Measurements from ENCODE around the gene FAM50B. TPM values are rescaled to one million over a fixed set of nuclear protein-coding genes. Genes with fewer than 3 reads are reported as not detected.

Gene FAM50B
- total RNA-seq, 4 donors from 2014 or later, result 5.6 to 11.7 (median 6.7) TPM

DNA sequence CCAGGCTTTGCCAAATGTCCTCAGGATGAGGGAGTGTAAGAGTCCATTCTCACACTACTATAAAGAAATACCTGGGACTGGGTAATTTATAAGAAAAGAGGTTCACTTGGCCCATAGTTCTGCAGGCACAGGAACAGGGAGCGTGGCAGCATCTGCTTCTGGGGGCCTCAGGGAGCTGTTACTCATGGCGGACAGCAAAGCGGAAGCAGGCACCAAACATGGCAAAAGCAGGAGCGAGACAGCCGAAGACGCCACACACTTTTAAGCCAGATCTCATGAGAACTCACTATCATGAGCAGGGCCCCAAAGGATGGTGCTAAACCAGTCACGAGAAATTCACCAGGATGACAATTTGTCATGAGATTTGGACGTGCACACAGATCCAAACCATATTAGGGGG is 22.8 kb downstream of the FAM50B start:
- ATAC-seq (ENCODE audit: low FRiP score), result no peak
- TF ChIP-seq, protein P1, sequence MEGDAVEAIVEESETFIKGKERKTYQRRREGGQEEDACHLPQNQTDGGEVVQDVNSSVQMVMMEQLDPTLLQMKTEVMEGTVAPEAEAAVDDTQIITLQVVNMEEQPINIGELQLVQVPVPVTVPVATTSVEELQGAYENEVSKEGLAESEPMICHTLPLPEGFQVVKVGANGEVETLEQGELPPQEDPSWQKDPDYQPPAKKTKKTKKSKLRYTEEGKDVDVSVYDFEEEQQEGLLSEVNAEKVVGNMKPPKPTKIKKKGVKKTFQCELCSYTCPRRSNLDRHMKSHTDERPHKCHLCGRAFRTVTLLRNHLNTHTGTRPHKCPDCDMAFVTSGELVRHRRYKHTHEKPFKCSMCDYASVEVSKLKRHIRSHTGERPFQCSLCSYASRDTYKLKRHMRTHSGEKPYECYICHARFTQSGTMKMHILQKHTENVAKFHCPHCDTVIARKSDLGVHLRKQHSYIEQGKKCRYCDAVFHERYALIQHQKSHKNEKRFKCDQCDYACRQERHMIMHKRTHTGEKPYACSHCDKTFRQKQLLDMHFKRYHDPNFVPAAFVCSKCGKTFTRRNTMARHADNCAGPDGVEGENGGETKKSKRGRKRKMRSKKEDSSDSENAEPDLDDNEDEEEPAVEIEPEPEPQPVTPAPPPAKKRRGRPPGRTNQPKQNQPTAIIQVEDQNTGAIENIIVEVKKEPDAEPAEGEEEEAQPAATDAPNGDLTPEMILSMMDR (IDR thresholded peaks at IDR 0.05), result no peak
- DNase-seq (ENCODE audit: low spot score), result no peak

- TF ChIP-seq, protein P1 (IDR thresholded peaks at IDR 0.05), result no peak
- ATAC-seq (ENCODE audit: low FRiP score), result no peak
- no peak for DNase-seq (ENCODE audit: low spot score)
Measured at GRCh38 chr6:3872370-3872854, 23.2 kb downstream of the FAM50B start.

- DNase-seq (ENCODE audit: low spot score), result no peak
- no peak for ATAC-seq (ENCODE audit: low FRiP score)
- TF ChIP-seq, protein P1 (IDR thresholded peaks at IDR 0.05), result no peak
Measured at GRCh38 chr6:3873051-3873450, 23.9 kb downstream of the FAM50B start.

DNA sequence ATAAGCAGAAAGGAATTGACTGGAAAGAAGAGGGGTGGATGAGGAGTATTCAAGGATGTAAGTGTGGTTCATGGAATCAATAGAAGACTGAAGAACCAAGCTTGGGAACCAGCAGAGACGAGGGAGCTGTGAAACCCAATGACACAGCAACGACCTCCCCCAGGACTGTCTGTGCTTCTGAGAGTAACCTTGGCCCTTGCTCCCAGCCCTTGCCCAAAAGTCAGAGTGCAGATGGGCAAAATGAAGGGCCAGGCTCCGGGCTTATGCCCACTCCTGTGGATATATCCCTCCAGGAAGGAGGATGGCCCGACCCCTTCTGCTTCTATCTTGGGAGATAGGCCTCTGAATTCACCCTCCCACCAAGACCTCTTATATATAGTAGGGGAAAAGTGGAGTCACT is 24.9 kb downstream of the FAM50B start:
- no peak for DNase-seq (ENCODE audit: low spot score)
- TF ChIP-seq, protein P1 (IDR thresholded peaks at IDR 0.05), result no peak
- ATAC-seq (ENCODE audit: low FRiP score), result no peak

GRCh38 chr6:3875486-3875885 is 26.3 kb downstream of the FAM50B start:
- DNase-seq (ENCODE audit: low spot score), result no peak
- no peak for ATAC-seq (ENCODE audit: low FRiP score)
- TF ChIP-seq, protein P1 (IDR thresholded peaks at IDR 0.05), result no peak

DNA sequence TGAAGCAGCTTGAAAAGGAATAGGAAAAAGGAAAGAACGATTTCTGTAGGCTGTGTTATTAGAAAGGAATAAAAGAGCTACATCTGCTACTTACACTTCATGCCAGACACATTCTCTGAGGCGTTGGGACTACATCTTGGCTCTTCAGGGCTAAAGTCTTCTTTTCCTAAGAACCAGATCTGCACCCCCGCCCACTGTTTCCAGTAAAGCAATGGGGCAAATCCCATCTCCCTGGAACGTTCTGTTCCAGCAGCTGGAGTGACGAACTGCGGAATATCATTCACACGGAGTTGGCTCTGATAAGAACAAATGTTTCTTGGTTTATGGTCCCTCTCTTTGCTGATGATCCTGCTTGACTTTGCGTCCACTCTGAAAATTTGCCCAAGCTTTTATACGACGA is 26.9 kb downstream of the FAM50B start:
- DNase-seq (ENCODE audit: low spot score) (no peak), ATAC-seq (ENCODE audit: low FRiP score) (no peak)
- TF ChIP-seq, protein P1 (IDR thresholded peaks at IDR 0.05), result no peak

DNA sequence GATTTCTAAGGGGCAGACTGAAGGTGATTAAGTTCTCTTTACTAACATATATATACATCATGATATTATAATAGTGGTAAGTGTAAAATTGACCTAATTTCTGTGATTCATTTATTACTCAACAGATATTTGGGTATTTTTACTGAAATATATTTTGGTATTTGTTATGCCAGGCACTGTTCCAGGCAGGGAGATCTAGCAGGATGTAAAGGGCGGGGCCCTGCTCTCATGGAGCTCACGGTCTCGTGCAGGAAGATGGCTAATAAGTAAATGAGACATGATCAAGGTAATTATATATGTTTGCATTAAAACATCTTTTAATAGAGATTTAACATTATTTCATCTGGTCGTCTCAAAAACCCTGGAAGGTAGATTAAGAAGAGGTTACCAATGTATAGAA is 27.7 kb downstream of the FAM50B start:
- DNase-seq (ENCODE audit: low spot score), result no peak
- no peak for ATAC-seq (ENCODE audit: low FRiP score)
- TF ChIP-seq, protein P1 (IDR thresholded peaks at IDR 0.05), result no peak

All from omental fat pad (tissue), 4 donors.